Measurements from ENCODE around the gene BUB3. TPM values are rescaled to one million over a fixed set of nuclear protein-coding genes. Genes with fewer than 3 reads are reported as not detected.

BUB3 gene
- total RNA-seq, 1 experiment from 2014 or later, result 276 TPM

DNA sequence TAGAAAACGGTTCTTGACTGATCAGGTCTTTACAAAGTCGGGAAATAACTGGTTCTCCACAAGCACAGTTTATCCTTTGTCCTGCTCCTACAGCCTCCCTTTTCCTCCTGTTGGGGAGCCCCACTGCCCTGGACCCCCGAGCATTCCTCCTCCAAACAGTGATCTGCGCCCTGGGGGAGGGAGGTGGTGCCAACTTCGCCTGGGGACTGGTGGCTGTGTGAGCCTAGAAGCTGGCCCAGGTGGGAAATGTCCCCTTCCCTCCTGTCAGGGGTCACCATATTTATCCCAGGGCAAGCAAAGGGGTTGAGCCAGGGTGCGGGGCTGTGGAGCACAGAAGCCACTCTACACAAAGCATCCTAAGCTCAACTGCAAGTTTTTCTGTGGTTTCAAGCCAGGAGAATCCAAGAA lies 13.2 kb upstream of the BUB3 start:
- no peak for DNase-seq (ENCODE audit: low read depth)

DNA sequence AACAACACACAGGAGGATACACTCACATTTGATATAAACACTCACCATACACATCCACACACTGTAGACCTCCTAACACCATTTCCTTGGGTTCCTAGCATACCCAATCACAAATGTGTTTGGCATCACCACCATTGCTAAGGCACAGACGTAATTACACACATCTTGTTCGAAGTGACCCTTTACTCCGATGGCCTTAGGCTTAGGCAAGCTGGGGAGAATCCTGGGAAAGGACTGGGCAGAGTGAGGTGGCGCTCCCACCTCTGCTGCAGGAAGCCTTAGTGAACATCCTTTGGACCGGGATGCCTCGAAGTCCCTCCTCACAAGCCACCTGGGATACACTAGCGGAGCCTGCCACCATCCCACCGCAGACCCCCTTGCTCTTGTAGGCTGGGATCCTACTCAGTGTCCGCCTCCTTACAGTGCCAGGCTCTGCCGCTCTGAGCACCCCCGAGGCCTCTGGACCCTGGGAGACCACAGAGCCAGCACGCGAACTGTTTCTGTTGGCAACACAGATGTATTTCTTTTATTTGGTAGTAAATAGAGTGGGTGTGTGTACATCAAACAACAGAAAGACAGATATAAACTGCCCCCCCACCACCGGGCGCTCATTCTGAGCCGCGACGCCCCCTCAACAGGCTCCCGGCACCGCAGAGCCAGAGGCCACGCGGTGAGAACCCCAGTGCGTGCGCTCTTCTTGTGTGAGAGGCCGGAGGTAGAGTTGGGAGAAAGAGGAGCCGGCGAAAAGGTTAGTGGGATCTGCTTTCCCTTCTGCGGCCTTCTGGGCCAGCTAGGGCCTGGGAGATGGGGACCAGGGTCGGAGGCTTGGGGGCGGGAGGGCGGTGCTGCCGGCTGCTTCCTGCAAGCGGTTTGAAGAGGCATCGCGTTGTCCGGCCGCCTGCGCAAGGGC lies 12.2 kb upstream of the BUB3 start:
- no peak for DNase-seq (ENCODE audit: low read depth)

DNA sequence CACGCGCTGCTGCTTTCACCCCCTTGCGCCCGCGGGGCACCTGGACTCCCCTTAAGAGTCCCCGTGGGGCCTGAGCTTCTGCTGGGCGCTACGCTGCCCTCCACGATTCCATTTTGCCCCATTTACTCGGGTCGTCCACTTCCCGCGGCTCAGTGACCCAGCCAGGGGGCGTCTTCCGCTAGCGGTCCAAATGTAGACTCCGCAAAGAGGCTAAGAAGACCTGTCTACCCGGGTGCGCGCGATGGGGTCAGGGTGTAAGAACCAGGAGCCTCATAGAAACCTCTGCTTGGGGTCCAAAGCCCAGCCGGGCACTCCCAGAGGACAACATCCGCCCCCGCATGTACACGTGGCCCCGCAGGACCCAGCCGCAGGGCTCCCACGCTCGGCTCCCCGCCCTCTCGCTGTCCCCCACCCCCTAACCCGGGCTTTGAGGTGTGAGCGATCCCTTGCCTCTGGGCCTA lies 11.5 kb upstream of the BUB3 start:
- no peak for DNase-seq (ENCODE audit: low read depth)

DNA sequence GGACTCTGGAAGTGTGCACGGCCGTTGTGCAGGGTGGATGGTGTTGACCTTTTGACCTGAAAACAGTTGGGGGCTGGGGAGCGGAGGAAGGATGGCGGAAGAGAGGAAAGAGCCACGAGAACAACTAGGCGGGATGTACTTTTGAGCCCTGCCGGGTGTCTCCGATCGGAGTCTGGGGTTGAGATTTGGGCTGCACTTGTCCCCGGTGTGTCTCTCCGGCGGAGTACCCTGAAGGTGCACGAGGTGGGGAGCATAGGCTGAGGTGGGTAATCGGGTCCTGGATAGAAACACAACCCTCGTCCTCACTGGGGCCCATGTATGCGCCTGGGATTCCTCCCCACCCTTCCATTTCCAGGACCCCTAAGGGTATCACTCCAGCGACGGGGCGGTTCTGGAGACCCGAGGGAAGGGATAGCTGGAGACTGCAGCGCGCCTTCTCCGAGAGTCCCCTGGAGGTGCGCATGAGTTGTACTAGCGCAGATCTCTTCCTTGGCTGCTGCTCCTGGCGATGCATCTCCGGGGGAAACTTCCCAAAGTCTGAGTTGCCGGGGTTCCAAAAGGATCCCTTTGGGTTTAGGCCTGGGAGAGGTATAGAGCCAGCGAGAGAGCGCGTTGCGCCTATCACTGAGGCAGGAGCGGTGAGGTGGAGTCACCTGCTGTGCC lies 10.9 kb upstream of the BUB3 start:
- no peak for DNase-seq (ENCODE audit: low read depth)

DNA sequence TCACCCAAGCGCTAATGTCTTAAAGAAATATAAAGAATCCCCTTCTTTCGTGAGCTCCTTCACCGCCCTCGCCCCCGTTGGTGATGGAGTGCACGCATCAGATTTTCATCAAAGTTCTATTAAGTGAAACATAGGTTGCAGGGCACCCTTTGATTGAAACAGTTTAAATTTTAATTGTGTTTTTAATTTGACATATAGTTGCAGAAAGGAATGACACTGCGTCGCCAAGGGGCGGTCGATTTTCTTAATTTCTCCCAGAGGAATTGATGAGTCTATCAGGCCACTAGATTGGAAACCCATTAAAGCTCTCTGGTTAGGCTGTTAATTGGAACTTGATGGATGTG lies 10.4 kb upstream of the BUB3 start:
- DNase-seq (ENCODE audit: low read depth), result no peak

DNA sequence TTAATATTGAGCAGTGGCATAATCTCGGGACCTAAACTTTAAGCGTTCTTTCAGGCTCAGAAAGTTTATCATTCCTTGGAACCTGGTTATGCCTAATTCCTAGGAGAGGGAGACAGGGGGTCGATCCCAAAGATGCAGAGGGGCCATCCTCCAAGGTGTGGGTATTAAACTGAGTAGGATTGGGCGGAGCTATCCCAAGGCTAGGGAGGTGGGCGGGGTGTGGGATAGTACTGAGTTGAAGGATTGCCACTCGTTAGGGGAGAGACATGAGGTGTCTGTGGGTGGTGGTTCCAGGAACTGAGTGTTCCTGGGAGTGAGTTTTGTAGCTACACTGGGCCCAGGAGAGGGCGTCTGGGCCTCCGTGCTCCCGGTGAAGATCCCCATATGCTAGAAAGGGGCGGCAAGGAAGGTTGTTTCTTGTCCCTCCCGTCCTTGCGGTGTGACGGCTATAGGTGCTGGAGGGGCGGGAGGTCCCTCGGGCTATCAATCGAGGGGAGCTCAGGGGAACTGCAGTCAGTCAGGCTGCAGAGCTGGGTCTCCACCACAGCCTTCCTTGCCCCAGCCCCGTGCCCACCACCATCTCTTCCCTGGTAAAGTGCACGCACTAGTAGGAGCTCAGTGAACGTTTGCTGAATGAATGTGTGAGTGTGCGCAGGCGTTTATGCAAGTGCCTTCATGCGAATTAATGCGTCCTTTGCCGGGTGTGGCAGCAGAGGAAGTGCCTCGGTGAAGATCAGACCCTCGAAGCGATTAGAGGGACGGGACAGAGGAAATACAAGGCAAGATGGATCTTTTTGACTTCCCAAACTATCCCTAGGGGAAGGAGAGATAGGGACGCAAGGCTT lies 9.3 kb upstream of the BUB3 start:
- no peak for DNase-seq (ENCODE audit: low read depth)

DNA sequence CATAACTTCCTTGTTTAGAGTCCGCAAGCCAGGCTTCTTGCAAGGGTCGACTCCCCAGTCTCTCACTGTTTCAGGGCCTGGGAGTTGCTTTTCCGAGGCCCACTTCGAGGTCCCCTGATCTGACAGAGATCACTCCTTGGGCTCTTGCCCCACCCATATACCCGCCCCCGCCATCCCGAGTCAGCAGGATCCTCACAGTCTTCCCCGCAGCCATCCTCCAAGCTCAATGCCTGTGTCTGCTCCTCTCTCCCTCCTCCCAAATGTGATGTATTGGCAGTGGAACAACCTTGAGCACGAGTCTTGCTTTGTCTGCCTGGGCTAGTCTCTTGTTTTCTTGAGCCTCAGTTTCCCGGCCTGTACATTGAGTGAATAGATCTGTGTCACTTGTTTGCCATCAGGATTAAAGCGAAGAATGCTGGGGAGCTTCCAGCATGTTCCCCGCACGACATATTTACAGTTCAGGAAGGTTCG lies 8.6 kb upstream of the BUB3 start:
- DNase-seq (ENCODE audit: low read depth), result no peak

DNA sequence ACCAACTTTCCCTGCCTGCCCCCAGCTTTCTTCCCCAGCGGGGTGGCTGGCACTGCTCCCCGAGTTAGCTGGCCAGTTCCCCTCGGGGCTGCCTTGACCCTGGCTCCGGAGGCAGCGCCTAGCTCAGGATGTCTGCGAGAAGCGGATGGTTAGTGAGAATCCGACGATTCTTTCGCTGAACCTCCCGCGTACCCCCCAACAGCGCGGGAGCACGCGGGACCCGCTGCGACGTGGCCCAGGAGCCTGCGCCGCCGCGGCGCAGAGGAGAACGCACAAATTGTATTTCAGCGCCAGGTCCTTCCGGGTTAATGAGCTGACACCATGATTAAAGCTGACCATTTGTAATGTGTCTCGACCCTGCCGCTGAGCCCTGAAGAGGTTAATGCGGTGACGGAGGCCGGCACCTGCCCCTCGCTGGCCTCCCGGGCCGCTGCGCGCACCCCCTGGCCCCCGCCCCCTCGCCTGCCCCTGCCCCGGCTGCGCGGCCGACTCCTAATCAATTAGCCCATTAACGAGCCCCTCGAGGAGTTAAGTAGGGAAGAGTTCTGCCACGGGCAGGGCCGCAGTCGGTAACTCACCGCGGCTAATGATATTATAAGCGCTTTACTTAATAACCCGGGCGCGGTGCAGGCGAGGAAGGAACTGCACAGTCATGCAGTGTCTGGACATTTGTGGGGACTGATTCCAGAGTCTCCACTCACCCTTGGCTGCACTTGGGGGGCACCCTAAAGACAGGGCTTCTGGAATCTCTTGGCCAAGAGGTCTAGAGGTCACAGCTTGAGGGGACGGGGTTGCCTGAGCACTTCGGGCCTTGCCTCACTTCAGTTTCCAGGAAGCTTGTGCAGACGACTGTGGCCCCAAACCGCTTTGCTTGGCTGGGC lies 7.9 kb upstream of the BUB3 start:
- DNase-seq (ENCODE audit: low read depth), result no peak

DNA sequence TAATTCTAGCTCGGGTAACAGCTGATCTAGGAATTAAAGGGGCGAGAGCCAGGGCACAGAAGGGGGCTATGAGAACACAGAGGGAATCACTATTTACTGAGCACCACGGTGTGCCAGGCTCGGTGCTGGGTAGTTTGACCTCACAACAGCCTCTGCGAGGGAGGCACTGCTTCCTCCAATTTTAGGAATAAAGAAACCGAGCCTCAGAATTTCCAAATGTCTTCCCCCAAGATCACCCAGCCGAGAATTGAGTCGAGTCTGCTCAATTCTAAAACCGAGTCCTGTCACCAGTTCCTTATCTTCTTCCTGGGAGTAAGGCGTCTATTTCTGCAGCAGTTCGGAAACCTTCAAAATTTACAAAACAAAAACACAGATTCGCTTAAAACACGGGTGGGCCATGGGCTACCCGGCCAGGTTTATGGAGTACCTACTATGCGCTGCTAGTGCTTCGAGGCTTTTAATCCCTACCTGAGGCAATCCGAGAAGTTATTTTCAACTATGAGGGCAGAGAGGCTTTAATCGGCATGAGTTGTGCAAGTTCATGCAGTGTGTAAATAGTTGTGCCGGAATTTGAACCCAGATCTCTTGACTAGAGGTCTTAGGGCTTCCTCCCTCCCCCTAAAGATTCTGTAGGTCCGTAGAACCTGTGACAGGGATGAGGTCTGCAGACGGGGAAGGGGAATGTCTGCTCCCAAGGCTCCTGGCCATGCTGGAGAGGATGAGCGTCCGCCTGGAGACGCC lies 7.1 kb upstream of the BUB3 start:
- no peak for DNase-seq (ENCODE audit: low read depth)

DNA sequence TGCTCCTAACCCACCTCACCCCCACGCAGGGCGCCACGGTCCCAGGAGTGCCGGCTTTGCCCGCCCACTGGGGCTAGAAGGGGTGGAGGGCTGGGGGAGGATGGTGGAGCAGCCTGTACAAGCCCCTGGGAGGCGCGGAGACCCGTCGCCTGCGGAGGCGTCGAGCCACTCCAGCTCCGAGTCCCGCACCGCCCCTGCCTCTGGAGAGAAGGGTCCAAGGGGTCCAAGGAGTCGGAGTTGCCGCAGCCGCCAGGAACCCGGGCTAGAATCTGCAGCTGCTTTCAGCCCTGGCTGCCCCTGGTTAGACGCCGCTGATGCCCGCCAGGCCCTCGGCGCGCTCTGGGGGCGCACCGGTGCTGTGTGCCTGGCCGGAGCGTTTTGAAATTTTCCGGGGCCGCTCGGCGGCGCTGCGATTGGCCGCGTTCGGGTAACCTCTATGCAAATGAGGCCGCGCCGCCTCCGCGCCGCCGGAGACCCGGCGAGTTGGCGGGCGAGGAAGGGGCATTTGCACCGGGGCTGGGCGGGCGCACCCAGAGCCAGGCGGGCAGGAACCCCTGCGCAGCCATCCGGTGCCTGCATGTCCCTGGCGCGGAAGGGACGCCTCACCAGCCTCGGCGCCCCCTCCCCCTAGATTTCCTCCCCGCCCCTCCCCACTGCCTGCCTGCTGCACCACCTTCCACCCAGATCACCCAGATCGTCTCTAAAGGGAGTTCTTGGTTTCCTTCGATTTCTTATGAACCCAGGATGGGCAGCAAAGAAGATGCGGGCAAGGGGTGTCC lies 6.4 kb upstream of the BUB3 start, which contains the start of gene HMX2:
Gene HMX2, plus strand, starts transcription at position 502 of the 779 bp plus-strand sequence. Its CDS starts 243 bp downstream, at position 745.
- peak; percentile 24 for DNase-seq (ENCODE audit: low read depth)

DNA sequence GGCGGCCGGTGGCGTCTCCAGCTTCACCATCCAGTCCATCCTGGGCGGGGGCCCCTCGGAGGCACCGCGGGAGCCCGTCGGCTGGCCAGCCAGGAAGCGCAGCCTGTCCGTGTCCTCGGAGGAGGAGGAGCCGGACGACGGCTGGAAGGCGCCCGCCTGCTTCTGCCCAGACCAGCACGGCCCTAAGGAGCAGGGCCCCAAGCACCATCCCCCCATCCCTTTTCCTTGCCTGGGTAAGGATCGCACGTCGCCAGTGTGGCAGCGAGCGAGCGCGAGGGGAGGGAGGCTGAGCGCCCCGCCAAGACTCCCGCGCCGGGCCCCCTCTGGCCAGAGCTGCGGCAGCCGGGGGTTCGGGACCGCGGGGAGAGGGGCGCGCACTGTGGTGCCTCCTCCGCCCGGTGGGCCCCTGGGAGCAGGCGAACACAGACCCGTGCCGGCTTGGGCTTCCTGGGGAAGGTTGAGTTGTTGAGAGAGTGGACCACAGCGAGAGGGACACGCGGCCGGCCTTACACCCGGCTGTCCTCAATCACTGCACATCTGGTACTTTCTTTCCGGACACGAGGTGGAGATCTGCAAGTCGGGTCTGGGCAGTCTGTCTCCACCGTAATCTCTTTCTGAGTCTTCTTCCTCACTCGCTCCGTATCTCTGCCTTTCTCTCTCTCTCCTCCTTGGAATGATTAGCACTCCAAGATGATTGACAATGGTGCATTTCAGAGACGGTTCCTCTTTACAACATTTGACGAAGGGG lies 5.6 kb upstream of the BUB3 start:
- DNase-seq (ENCODE audit: low read depth), result peak; percentile 40

DNA sequence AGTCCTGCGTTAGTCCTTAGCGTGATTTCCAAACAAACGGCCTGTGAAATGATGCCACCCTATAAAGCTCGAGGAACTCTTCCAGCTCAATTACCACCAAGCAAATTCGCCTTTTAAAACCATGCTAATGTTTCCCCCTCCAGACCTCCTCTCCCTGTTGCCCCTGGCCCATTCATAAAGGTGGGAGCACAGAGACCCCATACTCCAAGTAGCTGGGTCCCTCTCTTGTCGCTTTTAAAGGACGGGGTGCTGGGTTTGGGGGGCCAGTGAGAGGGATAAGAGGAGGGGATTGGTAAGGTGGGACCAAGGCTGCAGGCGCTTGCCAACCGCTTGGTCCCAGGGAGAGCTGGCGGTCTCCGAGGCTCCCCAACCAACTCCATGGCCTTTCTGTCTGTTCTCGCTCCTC lies 5.0 kb upstream of the BUB3 start:
- DNase-seq (ENCODE audit: low read depth), result no peak

DNA sequence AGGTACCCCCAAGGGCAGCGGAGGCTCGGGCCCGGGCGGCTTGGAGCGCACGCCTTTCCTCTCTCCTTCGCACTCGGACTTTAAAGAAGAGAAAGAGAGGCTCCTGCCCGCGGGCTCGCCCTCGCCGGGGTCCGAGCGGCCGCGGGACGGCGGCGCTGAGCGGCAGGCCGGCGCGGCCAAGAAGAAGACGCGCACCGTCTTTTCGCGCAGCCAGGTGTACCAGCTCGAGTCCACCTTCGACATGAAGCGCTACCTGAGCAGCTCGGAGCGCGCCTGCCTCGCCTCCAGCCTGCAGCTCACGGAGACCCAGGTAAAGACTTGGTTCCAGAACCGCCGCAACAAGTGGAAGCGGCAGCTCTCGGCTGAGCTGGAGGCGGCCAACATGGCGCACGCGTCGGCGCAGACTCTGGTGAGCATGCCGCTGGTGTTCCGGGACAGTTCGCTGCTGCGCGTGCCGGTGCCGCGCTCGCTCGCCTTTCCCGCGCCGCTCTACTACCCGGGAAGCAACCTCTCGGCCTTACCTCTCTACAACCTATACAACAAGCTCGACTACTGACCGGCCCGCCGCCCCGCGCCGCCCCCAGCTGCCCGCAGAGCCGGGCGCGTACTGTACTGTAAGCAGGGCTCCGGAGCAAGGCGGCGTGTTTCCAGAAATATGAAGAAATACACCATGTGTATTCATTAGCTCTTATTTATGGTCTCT lies 4.5 kb upstream of the BUB3 start:
- no peak for DNase-seq (ENCODE audit: low read depth)

DNA sequence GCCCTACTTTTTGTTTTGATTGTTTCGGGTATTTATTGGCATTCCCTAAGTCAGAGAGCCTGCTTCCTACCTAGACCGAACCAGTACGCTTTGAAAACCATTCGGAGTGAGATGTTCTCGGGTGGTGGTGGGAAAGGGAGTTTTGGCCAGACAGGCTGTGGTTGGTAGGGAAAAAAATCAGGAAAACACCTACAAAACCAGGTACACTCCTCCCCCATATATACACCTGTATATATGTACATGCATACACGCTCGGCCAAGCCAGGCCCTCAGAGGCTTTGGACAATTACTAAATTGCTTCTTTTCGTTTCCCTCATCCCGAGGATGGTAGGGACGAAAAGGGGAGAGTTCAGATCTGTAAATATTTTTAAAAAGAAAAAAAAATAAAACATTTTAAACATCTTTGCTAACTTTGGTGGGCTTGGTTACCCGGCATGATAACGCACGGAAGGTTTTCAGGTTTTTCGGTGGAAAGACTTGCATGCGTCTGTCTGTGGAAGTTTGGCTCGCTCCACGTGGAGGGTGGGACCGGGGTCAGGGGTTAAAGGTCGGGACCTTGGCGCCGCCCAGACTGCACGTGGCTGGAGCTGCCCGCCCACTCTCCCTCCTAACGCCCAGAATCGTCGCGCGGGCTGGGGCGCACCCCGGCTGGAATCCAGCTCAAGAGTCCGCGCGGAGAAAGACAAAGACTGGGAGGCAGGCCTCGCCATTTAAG lies 3.8 kb upstream of the BUB3 start:
- no peak for DNase-seq (ENCODE audit: low read depth)

DNA sequence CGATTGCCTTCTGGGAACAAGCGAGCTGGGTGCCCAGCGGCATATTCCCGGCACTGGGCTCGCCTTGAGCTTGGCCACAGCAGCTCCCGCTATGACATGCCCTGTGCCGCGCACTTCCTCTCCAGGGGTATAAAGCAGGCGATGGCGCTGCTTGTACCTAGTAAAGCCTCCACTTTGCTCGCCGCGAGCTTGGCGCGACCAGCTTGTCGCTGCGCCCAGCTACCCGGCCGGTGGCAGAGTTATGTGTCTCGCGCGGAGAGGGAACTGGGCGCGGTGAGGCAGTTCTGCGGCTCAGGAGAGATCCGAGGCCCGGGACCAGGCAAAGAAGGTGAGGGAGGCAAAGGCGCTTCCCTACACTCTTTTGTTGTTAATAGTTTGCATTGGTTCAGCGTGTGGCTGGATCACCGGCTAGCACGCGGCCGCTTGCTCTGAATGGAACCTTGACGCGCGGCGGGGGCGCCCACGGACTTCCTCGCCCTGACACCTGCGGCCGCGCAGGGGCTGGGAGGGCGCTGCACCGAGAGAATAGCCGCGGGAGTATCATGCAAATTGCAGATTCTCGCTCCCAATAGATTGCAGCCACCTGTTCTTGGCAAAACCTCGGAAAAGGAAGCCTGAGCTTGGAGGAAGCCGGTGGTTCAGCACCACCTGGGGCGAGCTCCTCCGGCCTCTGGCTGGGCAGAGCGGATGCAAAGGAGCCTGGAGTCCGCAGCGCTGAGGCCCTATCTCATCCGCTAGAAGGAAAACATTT lies 3.0 kb upstream of the BUB3 start:
- DNase-seq (ENCODE audit: low read depth), result peak; percentile 24

DNA sequence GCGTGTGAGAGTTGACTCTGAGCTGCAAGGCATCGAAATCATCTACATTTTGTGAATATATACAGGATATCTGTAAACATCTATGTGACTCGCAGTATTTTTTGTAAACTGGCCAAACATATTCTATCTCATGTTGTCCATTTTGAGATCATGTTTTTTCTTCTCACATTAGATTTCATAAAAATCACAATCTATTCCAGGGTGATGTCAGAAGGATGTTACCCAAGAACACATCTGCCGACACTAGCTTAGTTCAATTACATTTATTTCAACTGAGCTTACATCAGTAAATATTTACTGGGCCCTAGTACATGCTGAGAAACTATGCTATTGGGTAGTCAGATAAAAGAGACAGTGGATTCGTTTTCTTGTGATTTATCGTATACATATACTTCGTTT lies 2.5 kb upstream of the BUB3 start:
- DNase-seq (ENCODE audit: low read depth), result no peak
